DMS53 (cell line): ENCODE measurements around the gene FEM1A.
A peak's percentile ranks its signal among the peaks of the same experiment; 100 is the strongest.
"Not testable (repeated sequence)": the region's sequence is repeated elsewhere in the genome, so short reads cannot be mapped to it uniquely, and the experiment has no call there.

Experiments
- DNase-seq: peaks from one replicate; lab custom pipeline; 2025; lab: John Stamatoyannopoulos, UW

The FEM1A gene

GRCh38 chr19:4773047-4773640 is 18.4 kb upstream of the FEM1A start:
- no peak for DNase-seq

- DNase-seq: no peak
These were observed 17.4 kb upstream of the FEM1A start for GRCh38 chr19:4774136-4774535.

- no peak for DNase-seq
These were observed 15.8 kb upstream of the FEM1A start for GRCh38 chr19:4775627-4776152.

- DNase-seq: no peak
These were observed 14.9 kb upstream of the FEM1A start for GRCh38 chr19:4776436-4777211.

- DNase-seq: not testable (repeated sequence)
These were observed 13.4 kb upstream of the FEM1A start for GRCh38 chr19:4778124-4778523.

GRCh38 chr19:4780860-4781259 is 10.7 kb upstream of the FEM1A start:
- DNase-seq: no peak

- no peak for DNase-seq
These were observed 9.7 kb upstream of the FEM1A start for GRCh38 chr19:4781801-4782200.

GRCh38 chr19:4786412-4787016 is 5.0 kb upstream of the FEM1A start:
- DNase-seq: not testable (repeated sequence)

- peak; percentile 54 for DNase-seq
These were observed 708 bp downstream of the FEM1A start for GRCh38 chr19:4792019-4792865.

GRCh38 chr19:4792866-4793195 is 1.3 kb downstream of the FEM1A start:
- DNase-seq: not testable (repeated sequence)

- not testable (repeated sequence) for DNase-seq
These were observed 1.7 kb downstream of the FEM1A start for GRCh38 chr19:4793278-4793677.

GRCh38 chr19:4794971-4795370 is 3.4 kb downstream of the FEM1A start:
- no peak for DNase-seq

- no peak for DNase-seq
These were observed 3.9 kb downstream of the FEM1A start for GRCh38 chr19:4795400-4795799.

- DNase-seq: no peak
These were observed 9.1 kb downstream of the FEM1A start for GRCh38 chr19:4800591-4801081.

- DNase-seq: no peak
These were observed 9.6 kb downstream of the FEM1A start for GRCh38 chr19:4801085-4801619.

- DNase-seq: no peak
These were observed 11.2 kb downstream of the FEM1A start for GRCh38 chr19:4802711-4803110.

- DNase-seq: peak; percentile 55
These were observed 12.5 kb downstream of the FEM1A start for GRCh38 chr19:4803736-4804695.

GRCh38 chr19:4805140-4805539 is 13.6 kb downstream of the FEM1A start:
- not testable (repeated sequence) for DNase-seq

GRCh38 chr19:4806384-4806783 is 14.8 kb downstream of the FEM1A start:
- no peak for DNase-seq

- no peak for DNase-seq
These were observed 15.7 kb downstream of the FEM1A start for GRCh38 chr19:4807188-4807587.
